ENCODE results near the gene KRTAP3-1. TPM values are rescaled to one million over a fixed set of nuclear protein-coding genes. Genes with fewer than 3 reads are reported as not detected.

KRTAP3-1 gene
- total RNA-seq, 1 donor from 2014 or later: not detected

- no peak for FAIRE-seq
- no peak overlapping the region for H3K4me3 ChIP-seq (ENCODE audit: low read depth, low read length)
Measured at GRCh38 chr17:41018541-41018940, 9.6 kb upstream of the KRTAP3-1 start.

GRCh38 chr17:41016578-41017215 lies 7.8 kb upstream of the KRTAP3-1 start:
- peak; percentile 73 for FAIRE-seq
- H3K36me3 ChIP-seq (ENCODE audit: control insufficient read depth, insufficient read depth, low read length): no peaks in the 10 kb centered on the region
- TF ChIP-seq CTCF (IDR thresholded peaks at IDR 0.05; ENCODE audit: insufficient read depth, low read length, severe bottlenecking): no peak
- no peak overlapping the region for H3K4me3 ChIP-seq (ENCODE audit: low read depth, low read length)
- H3K27me3 ChIP-seq (ENCODE audit: control insufficient read depth, insufficient read depth, low read length): no peaks in the 10 kb centered on the region
- no peak for DNase-seq (ENCODE audit: low read depth)

More at GRCh38 chr17:41018541-41018940, 9.6 kb upstream of the KRTAP3-1 start:
- no peaks in the 10 kb centered on the region for H3K36me3 ChIP-seq (ENCODE audit: control insufficient read depth, insufficient read depth, low read length)
- no peaks in the 10 kb centered on the region for H3K27me3 ChIP-seq (ENCODE audit: control insufficient read depth, insufficient read depth, low read length)
- TF ChIP-seq CTCF (IDR thresholded peaks at IDR 0.05; ENCODE audit: insufficient read depth, low read length, severe bottlenecking): no peak
- DNase-seq (ENCODE audit: low read depth): no peak

GRCh38 chr17:41015454-41015853 lies 6.5 kb upstream of the KRTAP3-1 start:
- Histone ChIP-seq H3K27me3 (ENCODE audit: control insufficient read depth, insufficient read depth, low read length) (no peaks in the 10 kb centered on the region), H3K4me3 (ENCODE audit: low read depth, low read length) (no peak overlapping the region), H3K36me3 (ENCODE audit: control insufficient read depth, insufficient read depth, low read length) (no peaks in the 10 kb centered on the region)
- no peak for TF ChIP-seq CTCF (IDR thresholded peaks at IDR 0.05; ENCODE audit: insufficient read depth, low read length, severe bottlenecking)
- FAIRE-seq: no peak
- DNase-seq (ENCODE audit: low read depth): no peak

- no peak overlapping the region for H3K4me3 ChIP-seq (ENCODE audit: low read depth, low read length)
- DNase-seq (ENCODE audit: low read depth) (no peak), FAIRE-seq (no peak)
- TF ChIP-seq CTCF (IDR thresholded peaks at IDR 0.05; ENCODE audit: insufficient read depth, low read length, severe bottlenecking): no peak
- no peaks in the 10 kb centered on the region for H3K27me3 ChIP-seq (ENCODE audit: control insufficient read depth, insufficient read depth, low read length)
- H3K36me3 ChIP-seq (ENCODE audit: control insufficient read depth, insufficient read depth, low read length): no peaks in the 10 kb centered on the region
Measured at GRCh38 chr17:41013606-41014005, 4.7 kb upstream of the KRTAP3-1 start.

GRCh38 chr17:41013181-41013580 lies 4.3 kb upstream of the KRTAP3-1 start:
- H3K4me3 ChIP-seq (ENCODE audit: low read depth, low read length): no peak overlapping the region
- DNase-seq (ENCODE audit: low read depth): peak; percentile 33

More at GRCh38 chr17:41013181-41013580, 4.3 kb upstream of the KRTAP3-1 start:
- no peak for FAIRE-seq
- Histone ChIP-seq H3K36me3 (ENCODE audit: control insufficient read depth, insufficient read depth, low read length) (no peaks in the 10 kb centered on the region), H3K27me3 (ENCODE audit: control insufficient read depth, insufficient read depth, low read length) (no peaks in the 10 kb centered on the region)
- TF ChIP-seq CTCF (IDR thresholded peaks at IDR 0.05; ENCODE audit: insufficient read depth, low read length, severe bottlenecking): no peak

Measured in bronchial epithelial cell (primary cell).